Esophagus muscularis mucosa (tissue), 4 donors: Measurements from ENCODE around the gene ASTN2.

Source experiments
- EP300 ChIP-seq: sonication (generic); formaldehyde crosslinking; IDR thresholded peaks from one replicate; pipeline ENCODE4 v1.6.1; 2017; ENCODE audit warnings: antibody characterized with exemption
- POLR2AphosphoS5 ChIP-seq, 2 donors: sonication (generic); formaldehyde crosslinking; IDR thresholded peaks; one replicate each; pipeline ENCODE4 v1.6.1; 2017; ENCODE audit warnings: antibody characterized with exemption in 2 of 2
- TF ChIP-seq, protein P1 (sequence below), 3 experiments: fragments of 200-600 bp in 2 of 3; fragments of 450-650 bp in 1 of 3; sonication (generic) in 2 of 3; IDR thresholded peaks; one replicate each; pipeline ENCODE4 v1.5.1; 2017 to 2019; ENCODE audit warnings: antibody characterized with exemption in 3 of 3, mild to moderate bottlenecking in 2 of 3, moderate library complexity in 1 of 3

DNA sequence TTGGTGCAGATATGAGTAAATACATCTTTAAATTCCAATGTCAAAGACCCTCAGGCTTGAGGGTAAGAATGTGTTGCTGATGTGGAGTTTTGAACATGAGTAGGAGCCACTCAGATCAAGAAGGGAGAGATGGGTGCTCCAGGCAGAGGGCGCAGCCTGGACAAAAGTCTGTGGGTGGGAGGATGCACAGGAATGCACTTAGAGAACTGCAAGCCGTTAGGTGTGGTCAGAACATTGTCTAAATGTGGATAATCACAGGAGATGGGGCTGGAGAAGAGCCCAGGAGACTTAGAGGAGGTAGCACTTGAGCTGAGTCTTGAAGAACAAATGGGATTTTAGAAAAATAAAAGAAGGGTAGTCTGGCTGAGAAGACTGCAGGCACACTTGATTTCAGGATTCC lies 1005.7 kb downstream of the ASTN2 start:
- TF ChIP-seq POLR2AphosphoS5 (IDR thresholded peaks at IDR 0.05): no peak
- TF ChIP-seq, protein P1, sequence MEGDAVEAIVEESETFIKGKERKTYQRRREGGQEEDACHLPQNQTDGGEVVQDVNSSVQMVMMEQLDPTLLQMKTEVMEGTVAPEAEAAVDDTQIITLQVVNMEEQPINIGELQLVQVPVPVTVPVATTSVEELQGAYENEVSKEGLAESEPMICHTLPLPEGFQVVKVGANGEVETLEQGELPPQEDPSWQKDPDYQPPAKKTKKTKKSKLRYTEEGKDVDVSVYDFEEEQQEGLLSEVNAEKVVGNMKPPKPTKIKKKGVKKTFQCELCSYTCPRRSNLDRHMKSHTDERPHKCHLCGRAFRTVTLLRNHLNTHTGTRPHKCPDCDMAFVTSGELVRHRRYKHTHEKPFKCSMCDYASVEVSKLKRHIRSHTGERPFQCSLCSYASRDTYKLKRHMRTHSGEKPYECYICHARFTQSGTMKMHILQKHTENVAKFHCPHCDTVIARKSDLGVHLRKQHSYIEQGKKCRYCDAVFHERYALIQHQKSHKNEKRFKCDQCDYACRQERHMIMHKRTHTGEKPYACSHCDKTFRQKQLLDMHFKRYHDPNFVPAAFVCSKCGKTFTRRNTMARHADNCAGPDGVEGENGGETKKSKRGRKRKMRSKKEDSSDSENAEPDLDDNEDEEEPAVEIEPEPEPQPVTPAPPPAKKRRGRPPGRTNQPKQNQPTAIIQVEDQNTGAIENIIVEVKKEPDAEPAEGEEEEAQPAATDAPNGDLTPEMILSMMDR (IDR thresholded peaks at IDR 0.05): no peak
- no peak for TF ChIP-seq EP300
